HEK293T (cell line): ENCODE results near the gene THSD4.

Experiments
- ARNT ChIP-seq: fragments of 450-650 bp; IDR thresholded peaks from 2 replicates; pipeline ENCODE4 v1.6.1; 2017; ENCODE audit warnings: mild to moderate bottlenecking
- BHLHE40 ChIP-seq: fragments of 450-650 bp; IDR thresholded peaks from 2 replicates; pipeline ENCODE4 v1.6.1; 2016; ENCODE audit warnings: mild to moderate bottlenecking, moderate library complexity, borderline replicate concordance
- ELF4 ChIP-seq: fragments of 450-650 bp; IDR thresholded peaks from 2 replicates; pipeline ENCODE4 v1.6.1; 2017; ENCODE audit warnings: antibody characterized with exemption
- FOXA1 ChIP-seq: fragments of 450-650 bp; IDR thresholded peaks from 2 replicates; pipeline ENCODE4 v1.6.1; 2016; ENCODE audit warnings: mild to moderate bottlenecking
- FOXK2 ChIP-seq: fragments of 450-650 bp; IDR thresholded peaks from 2 replicates; pipeline ENCODE4 v1.6.1; 2016; ENCODE audit warnings: mild to moderate bottlenecking
- FOXM1 ChIP-seq: fragments of 450-650 bp; IDR thresholded peaks from 2 replicates; pipeline ENCODE4 v1.6.1; 2017; ENCODE audit warnings: mild to moderate bottlenecking, borderline replicate concordance
- L3MBTL2 ChIP-seq: fragments of 450-650 bp; conservative IDR thresholded peaks from 2 replicates; pipeline ENCODE4 v1.6.1; 2016; ENCODE audit warnings: mild to moderate bottlenecking
- SP1 ChIP-seq: fragments of 450-650 bp; IDR thresholded peaks from 2 replicates; pipeline ENCODE4 v1.6.1; 2017
- SUZ12 ChIP-seq: fragments of 450-650 bp; IDR thresholded peaks from 2 replicates; pipeline ENCODE4 v1.6.1; 2016; ENCODE audit warnings: mild to moderate bottlenecking
- ZNF384 ChIP-seq: fragments of 450-650 bp; IDR thresholded peaks from 2 replicates; pipeline ENCODE4 v1.6.1; 2016

DNA sequence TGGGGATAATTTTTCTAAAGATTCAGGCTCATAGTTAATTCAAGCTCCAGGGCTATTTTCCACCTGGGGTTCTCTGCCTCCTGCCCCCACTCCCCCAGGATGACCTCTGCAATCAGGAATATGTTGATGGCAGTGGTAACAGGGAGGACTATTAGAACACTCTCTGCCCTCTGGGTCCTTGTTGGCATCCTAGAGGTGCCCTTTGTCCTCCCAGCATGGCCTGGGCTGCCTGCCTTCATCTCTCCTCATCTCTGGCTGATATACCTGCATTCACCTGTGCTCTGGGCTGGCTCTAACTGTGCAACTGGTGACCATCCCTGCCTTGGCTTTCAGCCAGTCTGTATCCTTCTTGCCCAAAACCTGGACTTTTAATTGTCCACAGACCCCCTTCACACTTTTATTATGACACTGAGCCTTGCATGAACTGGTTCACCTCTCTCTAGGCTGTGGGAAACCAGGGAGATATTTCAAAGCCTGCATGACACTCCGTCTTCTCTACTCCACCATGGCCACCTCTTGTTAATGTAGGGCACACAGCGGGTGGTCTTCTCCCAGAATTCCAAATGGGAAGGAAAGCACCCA, 199.8 kb downstream of the THSD4 start:
- TF ChIP-seq FOXK2 (no peak), ELF4 (no peak), BHLHE40 (no peak), ZNF384 (no peak), ARNT (no peak), FOXA1 (no peak), SP1 (no peak), FOXM1 (no peak), SUZ12 (no peak), L3MBTL2 (no peak)
